GM19351 (cell line): Measurements from ENCODE around the gene CCDC188.
"Not testable (repeated sequence)": the region's sequence is repeated elsewhere in the genome, so short reads cannot be mapped to it uniquely, and the experiment has no call there.

Experiments
- ATAC-seq: cut with Tn5 transposase; IDR thresholded peaks from one replicate; pipeline ENCODE4 v1.9.1; 2021; ENCODE audit warnings: mild to moderate bottlenecking, moderate library complexity; ENCODE audit not compliant: unreplicated experiment

CCDC188 gene

GRCh38 chr22:20171288-20172140, 20.7 kb upstream of the CCDC188 start:
- no peak for ATAC-seq

- ATAC-seq = no peak
Measured at GRCh38 chr22:20170170-20170569, 19.3 kb upstream of the CCDC188 start.

- ATAC-seq = no peak
Measured at GRCh38 chr22:20169253-20169822, 18.5 kb upstream of the CCDC188 start.

GRCh38 chr22:20167643-20168322, 16.9 kb upstream of the CCDC188 start:
- ATAC-seq = no peak

- no peak for ATAC-seq
Measured at GRCh38 chr22:20166703-20167102, 15.8 kb upstream of the CCDC188 start.

GRCh38 chr22:20165913-20166312, 15.1 kb upstream of the CCDC188 start:
- no peak for ATAC-seq

- ATAC-seq = no peak
Measured at GRCh38 chr22:20165421-20165820, 14.6 kb upstream of the CCDC188 start.

GRCh38 chr22:20164863-20165262, 14.0 kb upstream of the CCDC188 start:
- no peak for ATAC-seq

GRCh38 chr22:20160041-20160440, 9.2 kb upstream of the CCDC188 start:
- no peak for ATAC-seq

GRCh38 chr22:20159531-20159930, 8.7 kb upstream of the CCDC188 start:
- ATAC-seq = not testable (repeated sequence)

GRCh38 chr22:20159076-20159475, 8.2 kb upstream of the CCDC188 start:
- ATAC-seq = no peak

- ATAC-seq = no peak
Measured at GRCh38 chr22:20158391-20159036, 7.7 kb upstream of the CCDC188 start.

GRCh38 chr22:20157430-20158183, 6.8 kb upstream of the CCDC188 start:
- no peak for ATAC-seq

GRCh38 chr22:20156611-20157429, 6.0 kb upstream of the CCDC188 start:
- ATAC-seq = no peak

GRCh38 chr22:20156042-20156389, 5.2 kb upstream of the CCDC188 start:
- no peak for ATAC-seq

- no peak for ATAC-seq
Measured at GRCh38 chr22:20155330-20156041, 4.6 kb upstream of the CCDC188 start.

- ATAC-seq = no peak
Measured at GRCh38 chr22:20154602-20155187, 3.8 kb upstream of the CCDC188 start.

GRCh38 chr22:20153945-20154344, 3.1 kb upstream of the CCDC188 start:
- no peak for ATAC-seq

GRCh38 chr22:20152464-20152890, 1.6 kb upstream of the CCDC188 start:
- no peak for ATAC-seq
